Keratinocyte (primary cell): Measurements from ENCODE around the gene ZBTB8B.

ENCODE experiments used
- EZH2 ChIP-seq: IDR thresholded peaks from one replicate; pipeline ENCODE4 v1.6.1; 2012; ENCODE audit warnings: inconsistent platforms, mild to moderate bottlenecking, low read length, moderate library complexity
- TF ChIP-seq, protein P1 (sequence below), 3 experiments: IDR thresholded peaks in 1 of 3; conservative IDR thresholded peaks in 1 of 3; optimal IDR thresholded peaks in 1 of 3; 2 replicates in 2 of 3; 3 replicates in 1 of 3; pipeline versions ENCODE3 to v1.5.1; 2011; ENCODE audit warnings: low read length in 3 of 3, mild to moderate bottlenecking in 3 of 3, moderate library complexity in 2 of 3, control low read depth in 1 of 3, inconsistent platforms in 1 of 3; ENCODE audit not compliant: insufficient read depth in 2 of 3; ENCODE audit errors: extremely low read depth in 1 of 3

DNA sequence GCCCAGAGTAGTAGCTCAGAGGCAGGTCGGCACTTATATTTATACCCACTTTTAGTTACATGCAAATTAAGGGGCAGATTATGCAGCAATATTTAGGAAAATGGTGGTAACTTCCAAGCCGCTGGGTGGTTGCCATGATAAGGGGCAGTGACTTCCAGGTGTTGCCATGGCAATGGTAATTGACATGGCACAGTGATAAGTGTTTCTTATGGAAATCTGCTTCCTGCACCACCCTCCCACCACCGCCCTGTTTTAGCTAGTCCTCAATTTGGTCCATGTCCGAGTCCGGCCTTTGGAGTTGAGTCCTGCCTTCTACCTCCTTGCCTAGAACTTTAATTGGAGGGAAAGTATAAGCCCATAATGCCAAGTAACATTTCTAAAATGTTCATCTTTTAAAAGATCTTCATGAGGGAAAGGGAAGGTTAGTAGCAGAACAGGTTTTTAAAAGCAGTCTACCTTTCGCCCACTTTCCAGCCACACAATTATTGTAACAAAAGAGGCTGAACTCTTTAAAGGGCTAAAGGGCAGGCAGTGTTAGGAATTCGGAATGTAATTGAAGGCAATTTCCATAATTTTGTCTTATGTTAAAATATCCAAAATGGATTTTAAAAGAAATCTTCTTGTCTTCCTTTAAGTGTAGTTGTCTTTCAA, 21.7 kb downstream of the ZBTB8B start:
- TF ChIP-seq, protein P1, sequence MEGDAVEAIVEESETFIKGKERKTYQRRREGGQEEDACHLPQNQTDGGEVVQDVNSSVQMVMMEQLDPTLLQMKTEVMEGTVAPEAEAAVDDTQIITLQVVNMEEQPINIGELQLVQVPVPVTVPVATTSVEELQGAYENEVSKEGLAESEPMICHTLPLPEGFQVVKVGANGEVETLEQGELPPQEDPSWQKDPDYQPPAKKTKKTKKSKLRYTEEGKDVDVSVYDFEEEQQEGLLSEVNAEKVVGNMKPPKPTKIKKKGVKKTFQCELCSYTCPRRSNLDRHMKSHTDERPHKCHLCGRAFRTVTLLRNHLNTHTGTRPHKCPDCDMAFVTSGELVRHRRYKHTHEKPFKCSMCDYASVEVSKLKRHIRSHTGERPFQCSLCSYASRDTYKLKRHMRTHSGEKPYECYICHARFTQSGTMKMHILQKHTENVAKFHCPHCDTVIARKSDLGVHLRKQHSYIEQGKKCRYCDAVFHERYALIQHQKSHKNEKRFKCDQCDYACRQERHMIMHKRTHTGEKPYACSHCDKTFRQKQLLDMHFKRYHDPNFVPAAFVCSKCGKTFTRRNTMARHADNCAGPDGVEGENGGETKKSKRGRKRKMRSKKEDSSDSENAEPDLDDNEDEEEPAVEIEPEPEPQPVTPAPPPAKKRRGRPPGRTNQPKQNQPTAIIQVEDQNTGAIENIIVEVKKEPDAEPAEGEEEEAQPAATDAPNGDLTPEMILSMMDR (optimal IDR thresholded peaks at IDR 0.05 in 1 of 3, IDR thresholded peaks at IDR 0.05 in 1 of 3, conservative IDR thresholded peaks at IDR 0.05 in 1 of 3; ENCODE audit: extremely low read depth in 1 of 3, insufficient read depth in 2 of 3, low read length in 3 of 3), result no peak
- no peak for TF ChIP-seq EZH2
